PC-9 (cell line): Measurements from ENCODE around the gene HINT1.

ENCODE experiments used
- CTCF ChIP-seq: fragments of 200-600 bp; sonication (generic); conservative IDR thresholded peaks from 2 replicates; pipeline ENCODE4 v1.6.1; 2017; ENCODE audit warnings: mixed run types, antibody characterized with exemption, mild to moderate bottlenecking, moderate library complexity
- EZH2 ChIP-seq: fragments of 200-600 bp; sonication (generic); IDR thresholded peaks from 2 replicates; pipeline ENCODE4 v1.8.0; 2017; ENCODE audit warnings: antibody characterized with exemption, low read depth

- TF ChIP-seq CTCF, result no peak
- TF ChIP-seq EZH2, result no peak
Observed at GRCh38 chr5:131142970-131143617, 22.0 kb downstream of the HINT1 start.
